Measurements from ENCODE around the gene MYLK4.

Gene MYLK4

GRCh38 chr6:2688401-2689064 lies 62.2 kb downstream of the MYLK4 start:
- no peak for DNase-seq

- no peak for DNase-seq
Measured at GRCh38 chr6:2687456-2687855, 63.3 kb downstream of the MYLK4 start.

GRCh38 chr6:2686515-2686914 lies 64.2 kb downstream of the MYLK4 start:
- no peak for DNase-seq

- DNase-seq, result no peak
Measured at GRCh38 chr6:2684766-2685754, 65.7 kb downstream of the MYLK4 start.

- no peak for DNase-seq
Measured at GRCh38 chr6:2684103-2684749, 66.5 kb downstream of the MYLK4 start.

GRCh38 chr6:2680264-2680922 lies 70.3 kb downstream of the MYLK4 start:
- DNase-seq, result no peak

GRCh38 chr6:2677080-2677593 lies 73.6 kb downstream of the MYLK4 start:
- no peak for DNase-seq

GRCh38 chr6:2676048-2676447 lies 74.7 kb downstream of the MYLK4 start:
- DNase-seq, result no peak

- DNase-seq, result no peak
Measured at GRCh38 chr6:2674857-2675256, 75.9 kb downstream of the MYLK4 start.

- DNase-seq, result no peak
Measured at GRCh38 chr6:2669067-2669700, 81.5 kb downstream of the MYLK4 start.

- no peak for DNase-seq
Measured at GRCh38 chr6:2667617-2668016, 83.1 kb downstream of the MYLK4 start.

GRCh38 chr6:2666906-2667575 lies 83.7 kb downstream of the MYLK4 start:
- DNase-seq, result no peak

GRCh38 chr6:2665146-2666070 lies 85.3 kb downstream of the MYLK4 start:
- no peak for DNase-seq

- DNase-seq, result no peak
Measured at GRCh38 chr6:2663123-2663522, 87.6 kb downstream of the MYLK4 start.

- DNase-seq, result no peak
Measured at GRCh38 chr6:2661651-2662050, 89.1 kb downstream of the MYLK4 start.

GRCh38 chr6:2659882-2660281 lies 90.8 kb downstream of the MYLK4 start:
- no peak for DNase-seq

GRCh38 chr6:2659381-2659780 lies 91.3 kb downstream of the MYLK4 start:
- DNase-seq, result no peak

GRCh38 chr6:2658788-2659187 lies 91.9 kb downstream of the MYLK4 start:
- no peak for DNase-seq

- DNase-seq, result no peak
Measured at GRCh38 chr6:2656460-2657079, 94.2 kb downstream of the MYLK4 start.

- DNase-seq, result no peak
Measured at GRCh38 chr6:2655844-2656433, 94.8 kb downstream of the MYLK4 start.

Data from NCI-H2107 (cell line).